Activated CD8-positive, alpha-beta memory T cell treated with anti-CD3 and anti-CD28 coated beads, Interleukin-2, amount 50 U/mL, for 24 hours (primary cell): ENCODE measurements around the gene PDE4B.

Experiments used
- DNase-seq: peaks from one replicate; pipeline ENCODE4 v3.0.0-alpha.2; 2020; ENCODE audit errors: extremely low read depth

Gene PDE4B

DNA sequence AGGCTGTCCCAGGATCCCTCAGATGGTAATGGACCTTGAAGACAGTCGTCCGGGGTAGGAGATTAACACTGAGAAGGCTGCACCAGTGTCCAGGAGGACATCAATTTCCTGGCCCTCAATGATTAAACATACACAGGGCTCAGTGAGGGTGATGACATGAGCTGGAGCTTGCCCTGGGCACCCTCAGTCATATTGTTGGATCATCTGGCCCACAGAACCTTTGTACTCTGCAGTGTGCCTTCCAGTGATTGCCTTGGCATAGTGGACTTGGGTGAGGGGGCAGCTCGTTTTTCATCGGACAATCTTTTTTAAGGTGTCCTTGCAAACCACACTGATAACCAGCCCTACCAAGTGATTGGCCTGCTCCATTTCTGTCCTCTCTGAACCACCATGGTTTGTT is 630.1 kb downstream of the PDE4B start:
- DNase-seq: no peak
